Embryonic facial prominence (tissue), 1 donor: Measurements from ENCODE around the gene NDUFA11.

Experiments
- DNase-seq: peaks from one replicate; pipeline ENCODE4 v3.0.0-alpha.2; 2016; ENCODE audit errors: extremely low spot score

NDUFA11 gene

GRCh38 chr19:5932609-5933262 is 29.1 kb upstream of the NDUFA11 start:
- DNase-seq = no peak

DNA sequence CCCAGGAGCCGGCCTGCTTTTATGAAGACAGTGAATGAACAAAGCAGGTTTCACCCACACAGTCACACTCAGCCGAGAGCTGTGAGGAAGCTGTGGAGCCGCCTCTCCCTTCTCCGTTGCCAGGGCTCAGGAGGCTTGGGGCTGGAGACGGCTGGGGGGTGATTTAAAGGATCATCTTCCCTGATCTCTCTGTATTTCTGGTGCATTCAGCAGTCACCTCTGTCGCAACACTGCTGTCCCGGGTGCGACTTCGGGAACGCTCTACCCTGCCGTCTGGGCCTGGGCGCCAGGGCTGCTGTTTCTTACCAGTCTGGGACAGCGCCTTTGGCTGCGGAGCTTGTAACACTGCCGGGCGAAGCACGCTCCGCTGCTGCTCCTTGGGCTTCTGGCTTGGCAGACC is 28.6 kb upstream of the NDUFA11 start:
- DNase-seq = no peak

- DNase-seq = no peak
Observed at GRCh38 chr19:5931251-5931650, 27.7 kb upstream of the NDUFA11 start.

DNA sequence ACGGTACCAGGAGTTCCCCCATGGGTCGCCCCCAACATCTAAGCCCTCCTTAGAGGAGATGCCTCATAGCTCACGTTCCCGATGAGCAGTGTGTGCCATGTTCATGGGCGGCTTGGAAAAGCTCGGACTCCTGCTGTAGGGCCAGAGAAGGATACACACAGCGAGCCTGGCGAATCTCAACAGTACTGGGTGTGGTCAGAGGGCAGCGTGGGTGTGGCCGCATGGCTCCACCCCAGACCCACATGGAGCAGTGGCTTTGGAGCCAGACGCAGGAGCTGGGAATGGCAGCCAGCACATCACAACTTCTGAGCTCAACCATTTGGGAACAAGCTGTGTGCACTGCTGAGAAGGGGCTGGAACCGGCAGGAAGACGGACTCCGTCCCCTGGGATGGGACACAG is 26.0 kb upstream of the NDUFA11 start:
- no peak for DNase-seq

GRCh38 chr19:5929179-5929578 is 25.6 kb upstream of the NDUFA11 start:
- no peak for DNase-seq

- no peak for DNase-seq
Observed at GRCh38 chr19:5927441-5927821, 23.8 kb upstream of the NDUFA11 start.

DNA sequence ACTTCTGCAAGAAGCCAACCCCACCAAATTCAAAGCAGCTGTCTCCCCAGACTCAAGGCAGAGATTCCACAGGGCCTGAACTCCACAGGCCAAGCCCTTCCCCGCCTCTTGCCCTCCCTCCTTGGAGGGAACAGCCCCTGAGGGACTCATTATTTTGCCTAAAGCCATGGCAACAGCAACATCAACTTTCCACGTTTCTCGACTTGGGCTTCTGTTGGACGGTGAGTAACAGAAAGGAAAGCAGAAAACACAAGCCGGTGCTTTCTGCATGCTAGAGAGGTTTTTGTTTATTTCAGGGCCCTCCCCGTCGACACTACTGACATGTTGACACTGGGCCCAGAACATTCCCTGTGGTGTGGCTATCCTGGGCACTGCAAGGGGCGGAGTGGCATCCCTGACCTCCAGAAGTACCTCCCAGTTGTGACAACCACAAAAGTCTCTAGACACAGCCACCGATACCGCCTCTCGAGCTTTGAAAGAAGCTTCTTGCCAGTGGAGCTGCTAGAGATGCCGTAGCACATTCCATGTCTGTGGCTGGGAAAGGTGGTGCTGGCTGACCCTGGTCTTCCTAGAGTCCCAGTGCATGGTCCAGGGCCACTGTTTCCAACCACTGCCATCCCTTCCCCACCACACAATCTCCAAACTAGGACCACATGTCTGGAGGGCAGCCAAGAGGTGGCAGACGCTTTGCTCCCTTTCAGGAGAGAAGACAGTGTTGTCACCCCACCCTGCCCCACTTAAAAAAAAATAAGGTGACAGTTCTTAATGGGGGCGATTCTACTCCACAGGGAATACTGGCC is 23.3 kb upstream of the NDUFA11 start:
- DNase-seq = peak; percentile 61

- no peak for DNase-seq
Observed at GRCh38 chr19:5925830-5926427, 22.3 kb upstream of the NDUFA11 start.

GRCh38 chr19:5923356-5923755 is 19.8 kb upstream of the NDUFA11 start:
- no peak for DNase-seq

- DNase-seq = no peak
Observed at GRCh38 chr19:5922161-5922545, 18.6 kb upstream of the NDUFA11 start.

- no peak for DNase-seq
Observed at GRCh38 chr19:5921516-5922160, 18.0 kb upstream of the NDUFA11 start.

GRCh38 chr19:5918463-5919079 is 15.0 kb upstream of the NDUFA11 start:
- DNase-seq = no peak

DNA sequence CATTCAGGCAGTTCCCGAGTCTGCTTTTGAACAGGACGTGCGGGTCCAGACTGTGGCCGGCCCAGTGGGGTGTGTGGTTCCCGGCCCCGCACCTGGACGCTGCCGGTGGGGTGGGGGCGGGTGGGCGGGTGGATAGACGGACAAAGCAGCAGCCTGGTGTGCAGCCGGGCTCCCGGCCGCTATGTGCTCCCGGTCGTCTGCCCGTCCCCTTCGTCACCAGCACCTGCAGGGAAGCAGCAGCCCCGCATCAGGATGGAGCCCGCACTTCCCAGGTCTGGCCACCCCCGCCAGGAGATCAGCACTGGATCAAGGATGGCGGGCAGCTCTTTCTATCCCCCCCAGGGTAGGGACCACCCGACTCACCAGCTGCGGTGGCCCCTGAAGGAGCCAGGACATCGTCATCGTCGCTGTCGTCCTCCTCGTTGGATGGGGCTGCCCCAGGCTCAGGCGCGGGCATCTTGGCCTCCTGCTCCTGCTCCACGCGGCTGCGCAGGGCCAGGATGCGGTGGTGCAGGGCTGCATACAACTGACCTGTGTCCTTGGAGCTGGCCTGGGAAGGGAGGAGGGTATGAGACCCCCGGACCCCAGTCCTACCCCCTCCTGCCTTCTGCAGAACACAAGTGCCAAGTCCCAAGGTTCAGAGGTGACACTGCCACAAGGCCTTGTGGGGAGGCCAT is 14.0 kb upstream of the NDUFA11 start:
- DNase-seq = no peak

GRCh38 chr19:5916181-5916708 is 12.7 kb upstream of the NDUFA11 start:
- no peak for DNase-seq

GRCh38 chr19:5915782-5916165 is 12.2 kb upstream of the NDUFA11 start:
- DNase-seq = no peak

DNA sequence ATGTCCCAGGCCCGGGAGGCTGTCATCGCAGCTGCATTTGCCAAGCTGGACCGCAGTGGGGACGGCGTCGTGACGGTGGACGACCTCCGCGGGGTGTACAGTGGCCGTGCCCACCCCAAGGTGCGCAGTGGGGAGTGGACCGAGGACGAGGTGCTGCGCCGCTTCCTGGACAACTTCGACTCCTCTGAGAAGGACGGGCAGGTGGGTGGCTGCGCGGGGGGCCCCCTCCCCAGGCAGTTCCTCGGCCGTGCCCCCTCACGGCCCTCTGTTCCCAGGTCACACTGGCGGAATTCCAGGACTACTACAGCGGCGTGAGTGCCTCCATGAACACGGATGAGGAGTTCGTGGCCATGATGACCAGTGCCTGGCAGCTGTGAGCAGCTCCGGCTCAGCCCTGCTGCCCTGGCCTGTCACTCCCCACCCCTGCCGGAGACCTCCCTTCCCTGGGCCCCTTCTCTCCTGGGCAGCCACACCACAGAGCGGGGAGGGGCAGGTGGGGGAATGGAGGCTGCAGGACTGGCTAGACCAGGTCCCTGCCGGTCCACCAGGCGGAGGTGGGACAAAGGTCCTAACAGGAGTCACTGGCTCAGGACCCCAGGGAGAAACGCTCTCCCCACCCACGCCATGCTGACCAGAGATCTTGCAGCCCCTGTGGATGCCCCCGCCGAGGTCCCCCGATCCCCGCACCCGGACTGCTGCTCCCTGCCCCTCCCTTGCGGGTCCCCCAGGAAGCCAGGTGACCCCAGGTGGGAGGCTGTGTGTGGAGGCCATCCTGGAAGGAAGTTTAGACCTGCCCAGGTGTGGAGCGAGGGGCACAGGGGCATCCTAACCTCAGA is 11.6 kb upstream of the NDUFA11 start:
- no peak for DNase-seq

DNA sequence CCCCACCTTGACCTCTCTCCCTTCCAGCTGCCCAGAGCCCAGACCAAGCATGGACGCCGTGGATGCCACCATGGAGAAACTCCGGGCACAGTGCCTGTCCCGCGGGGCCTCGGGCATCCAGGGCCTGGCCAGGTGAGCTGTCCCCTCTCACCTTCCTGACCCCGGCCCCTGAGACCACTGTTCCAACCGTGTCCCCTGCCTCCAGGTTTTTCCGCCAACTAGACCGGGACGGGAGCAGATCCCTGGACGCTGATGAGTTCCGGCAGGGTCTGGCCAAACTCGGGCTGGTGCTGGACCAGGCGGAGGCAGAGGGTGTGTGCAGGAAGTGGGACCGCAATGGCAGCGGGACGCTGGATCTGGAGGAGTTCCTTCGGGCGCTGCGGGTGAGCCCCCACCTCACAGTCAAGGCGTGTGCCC is 10.8 kb upstream of the NDUFA11 start:
- no peak for DNase-seq

DNA sequence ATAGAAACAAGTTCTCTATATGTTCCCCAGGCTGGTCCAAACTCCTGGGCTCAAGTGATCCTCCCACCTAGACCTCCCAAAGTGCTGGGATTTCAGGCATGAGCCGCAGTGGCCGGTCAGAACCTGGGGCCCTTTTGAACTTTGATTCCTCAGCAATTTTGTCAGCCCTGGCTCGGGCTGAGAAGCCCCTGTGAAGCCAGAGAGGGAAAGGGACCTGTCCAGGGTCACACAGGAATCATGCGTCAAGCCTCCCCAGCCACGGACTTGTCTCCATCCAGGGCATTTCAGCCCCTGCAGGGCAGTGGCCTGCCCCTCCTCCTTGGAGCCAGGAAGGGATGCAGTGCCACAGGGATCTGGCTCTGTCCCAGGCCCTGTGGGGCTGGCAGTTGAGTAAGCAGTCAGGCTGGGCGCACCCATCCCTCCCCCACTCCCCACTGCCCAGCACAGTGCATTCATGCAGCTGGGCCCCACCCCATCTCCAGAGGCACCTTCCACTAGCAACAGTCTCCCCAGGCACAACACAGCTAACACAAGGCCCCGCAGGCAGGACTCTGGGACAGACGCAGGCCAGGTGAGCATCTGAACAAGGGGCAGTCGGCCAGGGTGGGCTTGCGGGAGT is 10.3 kb upstream of the NDUFA11 start, which contains the start of gene CAPS:
TSS of gene CAPS (plus strand) at position 516 of the 619 bp plus-strand sequence. CDS start 153 bp downstream, outside the sequence.
- DNase-seq = no peak

DNA sequence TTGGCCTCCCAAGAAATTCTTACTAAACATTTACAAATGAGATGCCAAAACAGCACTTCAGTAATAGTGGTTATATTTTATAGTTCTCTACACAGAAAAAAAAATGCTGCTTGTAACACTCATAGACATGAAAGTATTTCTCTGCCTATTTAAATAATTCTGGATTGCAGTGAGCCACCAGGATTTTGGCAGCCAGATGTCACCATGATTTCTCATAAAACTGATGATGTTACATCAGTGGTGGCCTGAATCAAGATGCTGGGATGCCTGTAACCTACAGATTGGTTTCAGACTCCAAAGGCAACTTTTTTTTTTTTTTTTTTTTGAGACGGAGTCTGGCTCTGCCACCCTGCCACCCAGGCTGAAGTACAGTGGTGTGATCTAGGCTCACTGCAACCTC is 7.8 kb upstream of the NDUFA11 start:
- no peak for DNase-seq

GRCh38 chr19:5910638-5910907 is 7.0 kb upstream of the NDUFA11 start:
- no peak for DNase-seq
